Measurements from ENCODE around the gene RPP14.
A peak's percentile ranks its signal among the peaks of the same experiment; 100 is the strongest.

RPP14 gene

GRCh38 chr3:58291671-58292338 is 14.2 kb upstream of the RPP14 start:
- DNase-seq (ENCODE audit: low read depth in 2 of 3, low spot score in 1 of 3) = no peak

GRCh38 chr3:58292866-58293265 is 13.2 kb upstream of the RPP14 start:
- DNase-seq (ENCODE audit: low read depth in 2 of 3, low spot score in 1 of 3) = no peak

DNA sequence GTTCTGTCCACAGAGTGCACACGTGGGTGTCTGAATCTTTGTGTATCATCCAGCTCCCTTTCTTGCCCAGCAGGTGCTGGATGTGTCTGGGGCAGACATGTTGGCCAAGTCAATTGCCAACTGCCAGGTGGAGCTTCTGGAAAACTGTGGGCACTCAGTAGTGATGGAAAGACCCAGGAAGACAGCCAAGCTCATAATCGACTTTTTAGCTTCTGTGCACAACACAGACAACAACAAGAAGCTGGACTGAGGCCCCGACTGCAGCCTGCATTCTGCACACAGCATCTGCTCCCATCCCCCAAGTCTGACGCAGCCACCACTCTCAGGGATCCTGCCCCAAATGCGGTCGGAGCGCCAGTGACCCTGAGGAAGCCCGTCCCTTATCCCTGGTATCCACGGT is 12.5 kb upstream of the RPP14 start:
- no peak for DNase-seq (ENCODE audit: low read depth in 2 of 3, low spot score in 1 of 3)

- no peak for DNase-seq (ENCODE audit: low read depth in 2 of 3, low spot score in 1 of 3)
These were observed 9.8 kb upstream of the RPP14 start for GRCh38 chr3:58296269-58296668.

- DNase-seq (ENCODE audit: low read depth in 2 of 3, low spot score in 1 of 3) = no peak
These were observed 9.2 kb upstream of the RPP14 start for GRCh38 chr3:58296843-58297242.

DNA sequence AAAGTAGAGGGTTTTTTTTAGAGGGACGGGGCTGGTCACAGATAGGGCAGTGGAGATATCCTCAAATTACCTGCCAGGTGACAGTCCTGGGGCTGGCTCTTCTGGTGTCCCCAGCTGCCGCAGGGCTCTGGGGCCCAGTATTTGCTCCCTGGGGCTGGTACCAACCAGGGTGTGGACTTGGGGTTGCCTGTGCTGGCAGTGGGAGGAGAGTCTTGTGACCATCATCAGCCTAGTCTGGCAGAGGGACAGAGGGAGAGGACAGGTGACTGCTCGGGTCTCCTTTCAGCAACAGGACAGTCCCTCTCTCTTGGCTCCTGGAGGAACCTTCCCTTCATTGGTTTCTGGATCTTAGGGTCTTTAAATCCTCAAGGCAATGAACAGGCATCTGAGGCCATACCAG is 7.9 kb upstream of the RPP14 start:
- no peak for DNase-seq (ENCODE audit: low read depth in 2 of 3, low spot score in 1 of 3)

DNA sequence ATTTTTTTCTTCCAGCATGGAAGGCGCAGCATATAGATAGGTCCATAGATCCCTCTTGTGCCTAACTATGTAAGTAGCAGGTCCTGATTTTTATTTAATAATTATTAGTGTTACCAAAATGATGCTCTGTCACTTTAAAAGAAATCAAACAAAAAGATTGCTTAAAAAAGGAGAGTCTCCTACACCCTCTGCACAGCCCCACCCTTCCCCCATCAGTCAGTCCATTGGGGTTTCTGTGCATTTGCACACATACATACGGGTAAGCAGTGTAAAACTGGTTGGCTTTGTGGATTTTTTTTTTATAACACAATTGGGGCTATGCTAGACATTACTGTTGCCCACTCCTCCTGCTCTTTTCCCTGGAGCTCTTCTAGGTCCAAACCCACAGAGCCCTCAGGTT is 7.0 kb upstream of the RPP14 start:
- DNase-seq (ENCODE audit: low read depth in 2 of 3, low spot score in 1 of 3) = no peak

DNA sequence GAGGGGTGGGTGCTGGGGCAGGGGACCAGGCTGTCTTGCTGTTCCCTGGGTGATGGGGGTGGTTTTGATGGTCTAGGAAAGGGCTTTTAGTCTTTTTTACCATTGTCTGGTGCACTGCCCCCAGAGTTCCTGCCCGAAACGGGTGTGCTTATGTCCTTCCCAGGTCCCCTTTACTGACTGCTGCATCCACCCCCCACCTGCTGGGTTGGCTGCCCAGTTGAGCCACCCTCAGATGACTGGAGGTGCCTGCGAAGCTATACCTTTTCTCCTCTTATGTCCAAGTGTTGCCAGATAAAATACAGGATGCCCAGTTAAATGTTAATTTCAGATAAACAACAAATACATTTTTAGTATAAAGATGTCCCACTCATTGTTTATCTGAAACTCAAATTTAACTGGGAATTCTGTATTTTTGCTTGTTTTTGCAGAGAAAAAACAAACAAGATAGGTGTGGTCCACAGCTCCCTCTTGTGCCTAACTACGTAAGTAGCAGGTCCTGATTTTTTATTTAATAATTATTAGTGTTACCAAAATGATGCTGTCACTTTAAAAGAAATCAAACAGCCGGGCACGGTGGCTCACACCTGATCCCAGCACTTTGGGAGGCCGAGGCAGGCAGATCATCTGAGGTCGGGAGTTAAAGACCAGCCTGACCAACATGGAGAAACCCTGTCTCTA is 6.1 kb upstream of the RPP14 start:
- DNase-seq (ENCODE audit: low read depth in 2 of 3, low spot score in 1 of 3) = no peak

DNA sequence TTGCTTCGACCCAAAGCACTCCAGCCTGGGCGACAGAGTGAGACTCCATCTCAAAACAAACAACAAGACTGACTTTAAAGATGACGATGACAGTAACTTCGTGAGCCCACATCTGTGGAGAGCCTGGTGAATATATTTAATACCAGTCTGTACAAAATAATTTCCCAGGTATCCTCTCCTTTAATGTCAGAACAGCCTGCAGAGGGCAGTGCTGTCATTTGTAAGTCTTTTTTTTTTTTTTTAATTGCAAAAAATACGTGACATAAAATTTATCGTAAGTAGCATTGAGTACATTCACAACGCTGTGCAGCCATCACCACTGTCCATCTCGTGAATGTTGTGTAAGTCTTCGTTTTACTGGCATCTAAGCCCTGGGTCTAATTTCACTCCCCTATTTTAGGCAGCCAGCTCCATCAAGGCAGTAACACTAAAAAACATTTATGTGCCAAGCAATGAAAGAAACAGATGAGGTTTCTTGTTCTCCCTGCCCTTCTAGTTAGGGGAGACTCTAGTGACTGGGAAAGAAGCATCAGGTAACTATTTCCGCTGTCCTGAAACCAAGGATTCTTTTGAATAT is 1.7 kb downstream of the RPP14 start:
- peak in 2 of 3 donors; percentile 17 to 23 for DNase-seq (ENCODE audit: low read depth in 2 of 3, low spot score in 1 of 3)

- DNase-seq (ENCODE audit: low read depth in 2 of 3, low spot score in 1 of 3) = no peak
These were observed 2.7 kb downstream of the RPP14 start for GRCh38 chr3:58308728-58309127.

- DNase-seq (ENCODE audit: low read depth in 2 of 3, low spot score in 1 of 3) = no peak
These were observed 11.8 kb downstream of the RPP14 start for GRCh38 chr3:58317811-58318210.

- no peak for DNase-seq (ENCODE audit: low read depth in 2 of 3, low spot score in 1 of 3)
These were observed 15.7 kb downstream of the RPP14 start for GRCh38 chr3:58321791-58322190.

DNA sequence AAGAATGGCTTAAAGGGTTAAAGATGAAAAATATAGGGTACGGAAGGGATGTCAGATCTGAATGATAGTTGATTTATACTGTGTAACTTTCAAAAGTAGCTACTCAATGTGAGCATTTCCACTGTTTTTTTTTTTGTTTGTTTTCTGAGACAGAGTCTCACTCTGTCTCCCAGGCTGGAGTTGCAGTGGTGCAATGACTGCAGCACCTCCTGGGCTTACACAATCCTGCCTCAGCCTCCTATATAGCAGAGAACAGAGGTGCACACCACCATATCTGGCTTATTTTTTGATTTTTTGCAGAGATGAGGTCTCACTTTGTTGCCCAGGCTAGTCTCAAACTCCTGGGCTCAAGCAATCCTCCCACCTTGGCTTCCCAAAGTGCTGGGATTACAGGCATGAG is 16.7 kb downstream of the RPP14 start:
- DNase-seq (ENCODE audit: low read depth in 2 of 3, low spot score in 1 of 3) = no peak

- peak in 1 of 3 donors; percentile 13 for DNase-seq (ENCODE audit: low read depth in 2 of 3, low spot score in 1 of 3)
These were observed 17.7 kb downstream of the RPP14 start for GRCh38 chr3:58323529-58324390.

DNA sequence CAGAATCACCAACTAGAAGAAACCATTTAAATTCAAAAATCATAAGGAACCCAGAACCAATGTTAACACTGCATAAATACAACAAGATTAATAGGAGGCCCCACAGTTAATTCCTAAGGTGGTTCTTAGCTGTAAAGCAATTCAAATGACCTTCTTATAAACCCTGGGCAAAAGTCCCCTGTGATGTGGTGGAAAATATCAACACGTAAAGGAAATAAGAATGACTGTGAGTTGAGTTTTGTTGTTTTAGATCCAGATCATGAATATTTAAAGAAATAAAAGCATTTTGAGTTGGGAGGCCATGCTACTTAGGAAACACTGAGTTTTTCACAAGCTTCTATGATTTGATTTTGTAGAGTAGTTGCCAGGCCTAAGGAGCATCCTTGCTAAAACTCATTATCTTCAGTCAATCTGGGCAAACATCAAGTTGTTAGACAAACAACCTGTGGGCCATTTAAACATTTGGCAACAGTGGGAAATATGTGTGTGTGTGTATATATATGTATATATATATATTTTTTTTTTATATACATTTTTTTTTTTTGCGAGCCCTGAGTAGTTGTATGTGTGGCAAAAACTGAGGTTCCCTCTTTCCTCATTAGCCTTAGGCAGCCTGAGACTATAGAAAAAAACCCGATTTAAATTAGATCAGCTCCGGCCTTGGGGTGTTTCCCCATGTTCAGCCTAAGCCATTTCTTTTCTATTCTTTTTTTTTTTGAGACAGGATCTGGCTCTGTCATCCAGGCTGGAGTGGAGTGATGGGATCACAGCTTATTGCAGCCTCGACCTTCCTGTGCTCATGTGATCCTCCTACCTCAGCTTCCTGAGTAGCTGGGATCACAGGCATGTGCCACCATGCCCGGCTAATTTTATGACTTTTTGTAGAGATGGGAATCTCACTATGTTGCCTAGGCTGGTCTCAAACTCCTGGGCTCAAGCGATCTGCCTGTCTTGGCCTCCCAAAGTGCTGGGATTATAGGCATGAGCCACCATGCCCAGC is 18.6 kb downstream of the RPP14 start:
- DNase-seq (ENCODE audit: low read depth in 2 of 3, low spot score in 1 of 3) = peak in 1 of 3 donors; percentile 27

GRCh38 chr3:58325525-58325992 is 19.5 kb downstream of the RPP14 start:
- DNase-seq (ENCODE audit: low read depth in 2 of 3, low spot score in 1 of 3) = no peak

GRCh38 chr3:58326267-58326900 is 20.3 kb downstream of the RPP14 start:
- no peak for DNase-seq (ENCODE audit: low read depth in 2 of 3, low spot score in 1 of 3)

DNA sequence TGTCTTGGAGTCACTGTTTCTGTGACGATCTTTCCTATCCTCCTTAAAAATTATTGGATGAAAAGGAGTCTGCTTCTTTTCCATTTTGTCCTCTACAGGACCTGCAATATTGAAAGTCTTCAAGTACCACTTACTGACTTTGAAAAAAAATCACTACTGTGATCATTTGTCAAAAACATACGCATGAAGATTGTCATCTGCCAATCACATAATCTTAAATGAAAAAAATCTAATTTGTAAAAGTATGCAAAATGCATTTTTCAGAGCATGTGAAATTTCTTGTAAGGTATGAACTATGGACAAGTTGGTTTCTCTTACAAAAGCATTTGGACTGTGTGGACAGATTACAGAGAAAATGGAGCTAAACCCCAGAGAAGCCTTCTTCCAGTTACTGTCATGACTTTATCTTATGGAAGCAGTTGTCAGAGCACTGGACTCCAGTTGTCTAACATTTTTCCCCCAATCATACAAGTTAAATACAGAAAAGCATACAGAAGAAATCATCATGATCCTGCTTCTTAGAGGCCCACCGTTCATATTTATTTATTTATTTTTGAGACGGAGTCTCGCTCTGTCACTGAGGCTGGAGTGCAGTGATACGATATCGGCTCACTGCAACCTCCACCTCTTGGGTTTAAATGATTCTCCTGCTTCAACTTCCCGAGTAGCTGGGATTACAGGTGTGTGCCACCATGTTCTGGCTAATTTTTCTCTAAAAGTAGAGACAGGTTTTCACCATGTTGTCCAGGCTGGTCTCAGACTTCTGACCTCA is 23.3 kb downstream of the RPP14 start:
- no peak for DNase-seq (ENCODE audit: low read depth in 2 of 3, low spot score in 1 of 3)

GRCh38 chr3:58329922-58330413 is 23.9 kb downstream of the RPP14 start:
- DNase-seq (ENCODE audit: low read depth in 2 of 3, low spot score in 1 of 3) = no peak
